C1 segment of cervical spinal cord (tissue), 14 donors: ENCODE results near the gene ASPHD1.

Experiments
- DNase-seq, 14 donors: peaks; one replicate each; lab custom pipeline; 2025; lab: John Stamatoyannopoulos, UW

Gene ASPHD1

GRCh38 chr16:29940656-29941055, 40.4 kb downstream of the ASPHD1 start:
- peak in 1 of 14 donors; percentile 14 for DNase-seq

GRCh38 chr16:29943846-29944799, 43.8 kb downstream of the ASPHD1 start:
- no peak for DNase-seq

- no peak for DNase-seq
Observed at GRCh38 chr16:29947897-29948296, 47.6 kb downstream of the ASPHD1 start.

GRCh38 chr16:29950806-29951461, 50.6 kb downstream of the ASPHD1 start:
- DNase-seq = no peak

GRCh38 chr16:29951625-29952365, 51.5 kb downstream of the ASPHD1 start:
- no peak for DNase-seq
